Immature natural killer cell (primary cell): ENCODE measurements around the gene HSPA4L. TPM values are rescaled to one million over a fixed set of nuclear protein-coding genes. Genes with fewer than 3 reads are reported as not detected.

Experiments
- DNase-seq, 3 donors: peaks; one replicate each; pipeline ENCODE4 v3.0.0; 2022; ENCODE audit warnings: mixed read lengths in 1 of 3
- H3K27ac Mint-ChIP-seq, 6 donors: one replicate each; pipeline ENCODE4 v1.8.0; 2020; ENCODE audit warnings: mixed read lengths in 6 of 6, mild to moderate bottlenecking in 5 of 6, inconsistent platforms in 4 of 6, moderate library complexity in 3 of 6
- H3K27me3 Mint-ChIP-seq, 3 donors: one replicate each; pipeline ENCODE4 v1.8.0; 2020 to 2021; ENCODE audit warnings: low read depth in 3 of 3, mild to moderate bottlenecking in 3 of 3, mixed read lengths in 3 of 3, moderate library complexity in 3 of 3, inconsistent platforms in 1 of 3
- H3K36me3 Mint-ChIP-seq, 3 donors: one replicate each; pipeline ENCODE4 v1.8.0; 2020; ENCODE audit warnings: mixed read lengths in 3 of 3, inconsistent platforms in 2 of 3, mild to moderate bottlenecking in 2 of 3
- H3K4me1 Mint-ChIP-seq, 2 donors: one replicate each; pipeline ENCODE4 v1.8.0; 2020; ENCODE audit warnings: inconsistent platforms in 2 of 2, mild to moderate bottlenecking in 2 of 2, mixed read lengths in 2 of 2, moderate library complexity in 1 of 2
- H3K4me3 Mint-ChIP-seq, 5 donors: one replicate each; pipeline ENCODE4 v1.8.0; 2020; ENCODE audit warnings: mild to moderate bottlenecking in 5 of 5, mixed read lengths in 5 of 5, inconsistent platforms in 3 of 5, moderate library complexity in 3 of 5
- H3K9me3 Mint-ChIP-seq, 6 donors: one replicate each; pipeline ENCODE4 v1.8.0; 2020; ENCODE audit warnings: mild to moderate bottlenecking in 6 of 6, mixed read lengths in 6 of 6, inconsistent platforms in 4 of 6, moderate library complexity in 3 of 6
- polyA plus RNA-seq, 3 donors: library from polyadenylated mRNA; unstranded; fragments of 300-500 nt; fragmentation: Illumina TruSeq; gene quantifications; one replicate each; pipeline ENCODE4 v1.2.3, GENCODE V29; 2021

Gene HSPA4L
- polyA plus RNA-seq, 3 donors from 2014 or later, result not detected

DNA sequence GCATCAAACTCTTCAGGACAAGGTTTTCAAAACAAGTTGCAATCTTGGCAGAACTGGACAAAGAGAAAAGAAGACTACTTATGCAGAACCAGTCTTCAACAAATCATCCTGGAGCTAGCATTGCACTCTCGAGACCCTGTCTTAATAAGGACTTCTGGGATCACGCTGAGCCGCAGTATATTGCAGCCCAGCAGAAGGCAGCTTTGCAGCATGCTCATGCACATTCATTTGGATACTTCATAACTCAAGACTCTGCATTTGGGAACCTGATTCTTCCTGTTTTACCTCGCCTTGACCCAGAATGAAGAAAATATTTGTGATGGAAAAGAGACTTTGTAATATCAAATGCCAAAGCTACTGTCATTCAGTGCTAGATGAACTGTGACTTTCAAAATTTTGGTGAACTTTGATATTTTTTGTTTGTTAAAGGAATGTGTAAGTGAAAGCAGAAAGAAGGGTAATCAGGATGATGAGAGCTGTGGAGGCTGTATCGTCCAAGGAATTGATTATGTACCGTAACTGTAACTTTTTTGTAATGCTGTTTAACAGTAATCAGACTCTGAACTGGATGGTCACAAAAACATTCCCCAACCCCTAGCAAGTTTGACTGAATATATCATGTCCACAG lies 27.2 kb downstream of the HSPA4L start:
- H3K36me3 Mint-ChIP-seq, result no peaks in the 10 kb centered on the region
- no peak for DNase-seq

GRCh38 chr4:127810551-127810950 lies 28.4 kb downstream of the HSPA4L start:
- H3K27me3 Mint-ChIP-seq, result no peaks in the 10 kb centered on the region
- no peaks in the 10 kb centered on the region for H3K4me1 Mint-ChIP-seq
- H3K27ac Mint-ChIP-seq, result no peak overlapping the region
- DNase-seq, result no peak
- no peak overlapping the region for H3K4me3 Mint-ChIP-seq
- no peaks in the 10 kb centered on the region for H3K9me3 Mint-ChIP-seq
- no peaks in the 10 kb centered on the region for H3K36me3 Mint-ChIP-seq

More for the DNA sequence above, 27.2 kb downstream of the HSPA4L start:
- Mint-ChIP-seq H3K4me3 (no peak overlapping the region), H3K27ac (no peak overlapping the region), H3K27me3 (no peaks in the 10 kb centered on the region), H3K9me3 (no peaks in the 10 kb centered on the region), H3K4me1 (no peaks in the 10 kb centered on the region)

DNA sequence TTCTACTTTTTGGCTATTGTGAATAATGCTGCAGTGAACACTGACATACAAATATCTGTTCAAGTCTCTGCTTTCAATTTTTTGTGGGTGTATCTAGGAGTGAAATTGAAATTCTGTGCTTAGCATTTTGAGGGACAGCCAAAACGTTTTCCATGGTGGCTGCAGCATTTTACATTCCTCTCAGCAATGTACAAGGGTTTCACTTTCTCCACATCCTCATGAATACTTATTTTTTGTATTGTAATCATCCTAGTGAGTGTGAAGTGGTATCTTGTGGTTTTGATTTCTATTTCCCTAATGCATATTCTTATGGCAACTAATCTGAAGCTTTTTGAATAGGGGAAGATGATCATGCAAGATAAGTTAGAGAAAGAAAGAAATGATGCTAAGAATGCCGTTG lies 40.3 kb downstream of the HSPA4L start:
- no peak overlapping the region for H3K27ac Mint-ChIP-seq
- no peaks in the 10 kb centered on the region for H3K36me3 Mint-ChIP-seq
- peaks cover 0 to 8% (median 2%) of the 10 kb centered on the region in 3 donors for H3K27me3 Mint-ChIP-seq
- H3K4me1 Mint-ChIP-seq, result no peaks in the 10 kb centered on the region
- H3K9me3 Mint-ChIP-seq, result peaks cover 0 to 2% (median 0%) of the 10 kb centered on the region in 6 donors
- no peak overlapping the region for H3K4me3 Mint-ChIP-seq
- no peak for DNase-seq

- Mint-ChIP-seq H3K9me3 (peaks cover 0 to 2% (median 0%) of the 10 kb centered on the region in 6 donors), H3K4me3 (no peak overlapping the region), H3K4me1 (no peaks in the 10 kb centered on the region)
Measured at GRCh38 chr4:127828121-127828520, 46.0 kb downstream of the HSPA4L start.

DNA sequence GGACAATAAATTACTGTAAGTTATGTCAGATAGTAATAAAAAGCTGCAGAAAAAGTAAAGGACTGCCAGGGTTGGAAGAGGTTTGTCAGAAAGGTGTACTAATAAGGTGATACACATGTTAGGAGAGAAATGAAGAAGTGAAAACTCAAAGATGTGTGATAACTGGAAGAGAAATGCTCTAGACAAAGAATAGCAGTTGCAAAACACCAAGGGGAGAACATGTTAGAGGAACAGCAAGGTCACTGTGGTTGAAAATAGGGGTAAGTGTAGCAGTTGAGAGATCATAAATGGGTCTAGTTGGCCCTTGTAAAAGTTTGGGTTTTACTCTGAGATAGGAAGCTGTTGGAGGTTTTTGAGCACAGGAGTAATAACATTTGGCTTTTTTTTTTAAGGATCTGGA lies 46.9 kb downstream of the HSPA4L start:
- no peak overlapping the region for H3K27ac Mint-ChIP-seq
- peaks cover 0 to 2% (median 0%) of the 10 kb centered on the region in 6 donors for H3K9me3 Mint-ChIP-seq
- H3K27me3 Mint-ChIP-seq, result peaks cover 0 to 2% (median 2%) of the 10 kb centered on the region in 3 donors
- no peak overlapping the region for H3K4me3 Mint-ChIP-seq
- no peak for DNase-seq
- no peaks in the 10 kb centered on the region for H3K4me1 Mint-ChIP-seq
- H3K36me3 Mint-ChIP-seq, result no peaks in the 10 kb centered on the region

More at GRCh38 chr4:127828121-127828520, 46.0 kb downstream of the HSPA4L start:
- DNase-seq, result no peak
- peaks cover 0 to 2% (median 2%) of the 10 kb centered on the region in 3 donors for H3K27me3 Mint-ChIP-seq
- H3K27ac Mint-ChIP-seq, result no peak overlapping the region
- H3K36me3 Mint-ChIP-seq, result no peaks in the 10 kb centered on the region

DNA sequence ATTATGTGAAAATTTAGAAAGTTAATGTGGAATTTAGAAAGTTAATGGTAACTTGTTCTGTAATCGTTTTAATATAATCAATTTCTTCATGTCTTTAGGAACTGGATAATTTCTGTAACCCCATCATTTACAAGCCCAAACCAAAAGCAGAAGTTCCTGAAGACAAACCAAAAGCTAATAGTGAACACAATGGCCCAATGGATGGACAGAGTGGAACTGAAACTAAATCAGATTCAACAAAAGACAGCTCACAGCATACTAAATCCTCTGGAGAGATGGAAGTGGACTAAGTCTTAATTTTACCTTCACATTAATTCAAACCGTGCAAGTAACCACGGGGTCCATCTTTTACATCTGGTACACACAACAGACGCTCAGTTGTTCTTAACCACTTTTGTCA lies 50.5 kb downstream of the HSPA4L start:
- no peaks in the 10 kb centered on the region for H3K36me3 Mint-ChIP-seq
- H3K4me3 Mint-ChIP-seq, result no peak overlapping the region
- no peak overlapping the region for H3K27ac Mint-ChIP-seq
- H3K27me3 Mint-ChIP-seq, result no peaks in the 10 kb centered on the region
- H3K9me3 Mint-ChIP-seq, result peaks cover 0 to 2% (median 0%) of the 10 kb centered on the region in 6 donors
- no peak for DNase-seq
- no peaks in the 10 kb centered on the region for H3K4me1 Mint-ChIP-seq

- Mint-ChIP-seq H3K27ac (no peak overlapping the region), H3K9me3 (peaks cover 21 to 30% (median 29%) of the 10 kb centered on the region in 6 donors), H3K4me1 (no peaks in the 10 kb centered on the region), H3K27me3 (peaks cover 0 to 1% (median 0%) of the 10 kb centered on the region in 3 donors), H3K4me3 (no peak overlapping the region), H3K36me3 (peaks cover 19 to 29% (median 26%) of the 10 kb centered on the region in 3 donors)
- DNase-seq, result no peak
Measured at GRCh38 chr4:127843704-127844600, 61.8 kb downstream of the HSPA4L start.

DNA sequence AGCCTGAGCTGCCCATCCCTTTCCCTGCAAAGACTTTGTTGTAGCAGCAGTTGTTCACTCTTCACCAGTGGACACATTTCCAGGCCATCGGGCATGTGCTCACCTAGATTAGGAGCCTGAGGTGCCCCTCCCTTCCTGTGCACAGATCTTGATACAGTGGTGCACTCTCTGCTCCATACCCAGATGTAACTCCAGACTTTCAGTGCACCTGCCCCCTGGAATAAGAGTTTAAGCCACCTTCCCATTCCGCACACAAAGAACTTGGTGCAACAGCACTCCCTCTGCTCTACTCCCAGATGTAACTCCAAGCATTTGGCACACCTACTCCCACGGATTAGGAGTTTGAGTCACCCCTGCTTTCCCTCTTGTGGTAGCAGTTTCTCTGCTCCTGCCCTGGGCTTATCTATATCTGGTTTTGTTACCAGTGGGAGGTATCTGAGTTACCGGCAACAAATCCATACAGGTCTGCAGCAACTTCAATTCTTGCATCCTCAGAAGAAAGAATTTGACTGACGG lies 62.5 kb downstream of the HSPA4L start:
- H3K9me3 Mint-ChIP-seq, result peaks cover 25 to 37% (median 34%) of the 10 kb centered on the region in 6 donors
- H3K27me3 Mint-ChIP-seq, result peaks cover 0 to 1% (median 0%) of the 10 kb centered on the region in 3 donors
- no peak overlapping the region for H3K4me3 Mint-ChIP-seq
- DNase-seq, result no peak
- H3K27ac Mint-ChIP-seq, result no peak overlapping the region
- peaks cover 23 to 33% (median 32%) of the 10 kb centered on the region in 3 donors for H3K36me3 Mint-ChIP-seq
- no peaks in the 10 kb centered on the region for H3K4me1 Mint-ChIP-seq

GRCh38 chr4:127846061-127846460 lies 63.9 kb downstream of the HSPA4L start:
- Mint-ChIP-seq H3K36me3 (peaks cover 27 to 42% (median 40%) of the 10 kb centered on the region in 3 donors), H3K4me1 (no peaks in the 10 kb centered on the region), H3K27me3 (peaks cover 0 to 1% (median 0%) of the 10 kb centered on the region in 3 donors), H3K9me3 (peaks cover 38 to 51% (median 46%) of the 10 kb centered on the region in 6 donors), H3K27ac (no peak overlapping the region), H3K4me3 (no peak overlapping the region)
- no peak for DNase-seq

- no peak overlapping the region for H3K4me3 Mint-ChIP-seq
- H3K27me3 Mint-ChIP-seq, result peaks cover 0 to 1% (median 0%) of the 10 kb centered on the region in 3 donors
- H3K9me3 Mint-ChIP-seq, result peaks cover 38 to 58% (median 51%) of the 10 kb centered on the region in 6 donors
- no peaks in the 10 kb centered on the region for H3K4me1 Mint-ChIP-seq
- DNase-seq, result no peak
- peaks cover 27 to 44% (median 40%) of the 10 kb centered on the region in 3 donors for H3K36me3 Mint-ChIP-seq
- no peak overlapping the region for H3K27ac Mint-ChIP-seq
Measured at GRCh38 chr4:127846765-127847164, 64.6 kb downstream of the HSPA4L start.

DNA sequence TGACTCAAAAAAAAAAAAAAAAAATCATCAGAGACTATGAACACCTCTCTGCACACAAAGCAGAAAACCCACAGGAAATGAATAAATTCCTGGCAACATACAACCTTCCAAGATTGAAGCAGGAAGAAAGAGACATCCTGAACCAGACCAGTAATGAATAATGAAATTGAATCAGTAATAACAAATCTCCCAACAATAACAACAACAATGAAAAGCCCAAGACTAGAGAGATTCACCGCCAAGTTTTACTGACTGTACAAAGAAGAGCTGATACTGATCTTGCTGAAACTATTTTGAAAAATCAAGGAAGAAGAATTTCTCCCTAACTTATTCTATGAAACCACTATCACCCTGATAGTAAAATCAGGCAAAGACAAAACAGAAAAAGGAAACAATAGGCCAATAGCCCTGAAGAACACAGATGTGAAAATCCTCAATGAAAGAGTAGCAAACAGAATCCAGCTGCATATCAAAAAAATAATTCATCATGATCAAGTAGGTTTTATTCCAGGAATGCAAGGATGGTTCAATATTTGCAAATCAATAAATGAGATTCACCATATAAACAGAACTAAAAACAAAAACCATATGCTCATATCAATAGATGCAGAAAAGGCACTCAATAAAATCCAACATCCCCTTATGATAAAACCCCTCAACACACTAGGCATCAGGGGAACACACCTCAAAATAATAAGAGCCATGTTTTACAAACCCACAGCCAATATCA lies 67.5 kb downstream of the HSPA4L start:
- Mint-ChIP-seq H3K4me3 (no peak overlapping the region), H3K4me1 (no peaks in the 10 kb centered on the region), H3K9me3 (peaks cover 35 to 79% (median 64%) of the 10 kb centered on the region in 6 donors), H3K36me3 (peaks cover 35 to 40% (median 38%) of the 10 kb centered on the region in 3 donors), H3K27me3 (no peaks in the 10 kb centered on the region), H3K27ac (no peak overlapping the region)
- no peak for DNase-seq

DNA sequence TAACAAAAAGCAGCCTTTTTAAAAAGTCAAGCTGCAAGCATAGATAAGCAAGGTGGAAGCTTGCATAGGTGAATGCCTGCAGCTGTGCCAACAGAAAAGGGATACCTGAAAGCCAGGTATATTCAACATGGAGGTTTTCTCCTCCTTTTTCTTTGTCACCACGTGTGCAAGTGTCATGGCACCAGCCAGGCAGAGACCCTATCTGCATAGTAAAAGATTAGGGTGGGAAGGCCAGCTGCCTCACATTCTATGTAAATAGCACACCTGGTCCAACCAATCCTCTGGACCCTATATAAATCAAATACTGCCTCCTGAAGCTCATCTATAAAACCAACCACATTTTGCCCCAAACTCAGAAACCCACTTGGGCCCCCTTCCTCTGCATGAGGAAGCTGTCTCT lies 70.5 kb downstream of the HSPA4L start:
- Mint-ChIP-seq H3K4me1 (peaks cover 0 to 2% of the 10 kb centered on the region in 2 donors), H3K36me3 (peaks cover 25 to 35% (median 27%) of the 10 kb centered on the region in 3 donors), H3K27ac (no peak overlapping the region), H3K4me3 (no peak overlapping the region), H3K9me3 (peaks cover 31 to 68% (median 49%) of the 10 kb centered on the region in 6 donors), H3K27me3 (peaks cover 0 to 2% (median 0%) of the 10 kb centered on the region in 3 donors)
- no peak for DNase-seq

DNA sequence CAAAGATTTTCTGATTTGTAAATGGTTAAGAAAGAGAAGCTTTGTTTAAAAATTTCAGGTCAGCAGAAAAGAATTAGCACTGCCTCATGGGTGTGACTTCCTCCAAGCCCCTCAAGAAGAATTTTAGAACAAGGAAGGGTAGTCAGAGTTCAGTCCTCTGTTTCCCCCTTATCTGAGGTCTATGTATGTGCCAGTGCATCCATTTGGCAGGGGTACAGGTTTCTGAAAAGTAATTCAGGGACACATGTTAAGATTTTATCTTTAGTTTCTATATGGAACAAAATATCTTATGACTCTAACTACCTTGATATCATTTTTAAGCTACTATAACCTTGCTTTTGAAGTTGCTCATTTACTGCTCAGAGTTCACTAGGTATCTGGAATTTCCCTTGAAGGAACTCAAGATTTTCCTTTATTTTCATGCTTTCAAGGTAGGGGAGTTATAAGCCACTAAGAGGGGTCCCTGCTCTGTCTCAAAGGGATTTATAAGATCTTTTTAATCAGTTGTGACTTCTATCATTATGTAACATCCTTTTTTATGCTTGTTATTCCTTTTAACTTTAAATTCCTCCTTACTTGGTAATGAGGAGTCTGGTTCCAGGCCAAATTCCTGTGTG lies 74.2 kb downstream of the HSPA4L start:
- Mint-ChIP-seq H3K36me3 (peaks cover 6 to 22% (median 18%) of the 10 kb centered on the region in 3 donors), H3K9me3 (peaks cover 7 to 38% (median 25%) of the 10 kb centered on the region in 6 donors)

More for the DNA sequence above, 74.2 kb downstream of the HSPA4L start:
- Mint-ChIP-seq H3K27ac (no peak overlapping the region), H3K4me1 (peaks cover 0 to 2% of the 10 kb centered on the region in 2 donors), H3K27me3 (peaks cover 0 to 2% (median 0%) of the 10 kb centered on the region in 3 donors), H3K4me3 (no peak overlapping the region)
- DNase-seq, result no peak
